Prostate gland (tissue), 2 donors: ENCODE measurements around the gene PCDH1. TPM values are rescaled to one million over a fixed set of nuclear protein-coding genes. Genes with fewer than 3 reads are reported as not detected.

ENCODE experiments used
- DNase-seq: peaks from one replicate; pipeline ENCODE4 v3.0.0-alpha.2; 2019; ENCODE audit warnings: low spot score
- H3K27ac ChIP-seq, 2 donors: fragments of 200-600 bp; sonication (generic); 2 replicates each; pipeline ENCODE4 v1.5.1; 2017 to 2019
- H3K27me3 ChIP-seq: fragments of 200-600 bp; sonication (generic); replicated peaks from 2 replicates; pipeline ENCODE4 v1.5.1; 2019; ENCODE audit not compliant: insufficient read depth
- H3K36me3 ChIP-seq, 2 donors: fragments of 200-600 bp; sonication (generic); 1 replicate in 1 of 2; 2 replicates in 1 of 2; pipeline versions ENCODE4 v1.5.1 to v1.8.1; 2017 to 2019
- H3K4me1 ChIP-seq: fragments of 200-600 bp; sonication (generic); replicated peaks from 2 replicates; pipeline ENCODE4 v1.5.1; 2019
- H3K4me3 ChIP-seq, 2 donors: fragments of 200-600 bp; sonication (generic); 2 replicates each; pipeline ENCODE4 v1.5.1; 2017 to 2019
- H3K9me3 ChIP-seq: fragments of 200-600 bp; sonication (generic); 2 replicates; pipeline ENCODE4 v1.5.1; 2017
- CTCF ChIP-seq, 4 experiments: fragments of 200-600 bp in 2 of 4; fragments of 450-650 bp in 2 of 4; sonication (generic) in 2 of 4; IDR thresholded peaks; 1 replicate in 3 of 4; 2 replicates in 1 of 4; pipeline ENCODE4 v1.5.1; 2016 to 2019; ENCODE audit warnings: antibody characterized with exemption in 4 of 4, mild to moderate bottlenecking in 2 of 4, moderate library complexity in 2 of 4
- POLR2A ChIP-seq: fragments of 450-650 bp; IDR thresholded peaks from one replicate; pipeline ENCODE4 v1.6.1; 2016; ENCODE audit warnings: antibody characterized with exemption, mild to moderate bottlenecking
- POLR2AphosphoS5 ChIP-seq: sonication (generic); formaldehyde crosslinking; IDR thresholded peaks from one replicate; pipeline ENCODE4 v1.6.1; 2017; ENCODE audit warnings: antibody characterized with exemption
- WGBS: methylation state at CpG from one replicate; pipeline ENCODE4 v1.1.5; 2018; 5-methylcytosine and 5-hydroxymethylcytosine counted together
- intact Hi-C: fragments of 100-400 bp; cut with DNase I; formaldehyde crosslinking; loops from one replicate; pipeline ENCODE4 v1.14.2; 2022
- total RNA-seq, 2 donors: library from RNA; depleted of rRNA; stranded (reverse); fragments of >200 nt; gene quantifications; one replicate each; pipeline ENCODE4 v1.1.0, GENCODE V29; 2016

PCDH1 gene
- total RNA-seq, 2 donors from 2014 or later = 49.2 to 81.1 TPM

- 12% methylated on average over 39 of the region's 40 CpGs for WGBS
- Histone ChIP-seq H3K4me1 (peaks cover 4% of the 10 kb centered on the region), H3K36me3 (no peaks in the 10 kb centered on the region), H3K4me3 (peak overlapping the region; percentile 5 to 10), H3K27me3 (peaks cover 5% of the 10 kb centered on the region), H3K27ac (no peak overlapping the region), H3K9me3 (no peaks in the 10 kb centered on the region)
- DNase-seq = no peak
- peak in 2 of 4 experiments; percentile 28 to 39 for TF ChIP-seq CTCF (IDR thresholded peaks at IDR 0.05)
- no peak for TF ChIP-seq POLR2A
- intact Hi-C loops = no loop called here
Measured at GRCh38 chr5:141914199-141914743, 36.1 kb upstream of the PCDH1 start.

- H3K4me3 ChIP-seq = peak overlapping the region; percentile 5 to 10
- peaks cover 5% of the 10 kb centered on the region for H3K27me3 ChIP-seq
- H3K4me1 ChIP-seq = peaks cover 4% of the 10 kb centered on the region
- H3K9me3 ChIP-seq = no peaks in the 10 kb centered on the region
- WGBS = 12% methylated on average over 16 of the region's 16 CpGs
- no peaks in the 10 kb centered on the region for H3K36me3 ChIP-seq
- intact Hi-C loops = no loop called here
- no peak overlapping the region for H3K27ac ChIP-seq
- no peak for DNase-seq
- no peak for TF ChIP-seq POLR2AphosphoS5
- no peak for TF ChIP-seq POLR2A
- TF ChIP-seq CTCF (IDR thresholded peaks at IDR 0.05) = no peak
Measured at GRCh38 chr5:141913560-141914198, 35.5 kb upstream of the PCDH1 start.

- Histone ChIP-seq H3K27ac (no peak overlapping the region), H3K27me3 (peaks cover 5% of the 10 kb centered on the region), H3K9me3 (no peaks in the 10 kb centered on the region), H3K4me1 (peaks cover 4% of the 10 kb centered on the region), H3K36me3 (no peaks in the 10 kb centered on the region), H3K4me3 (no peak overlapping the region)
- 34% methylated on average over 2 of the region's 2 CpGs for WGBS
- no peak for TF ChIP-seq POLR2A
- TF ChIP-seq CTCF (IDR thresholded peaks at IDR 0.05) = no peak
- no peak for TF ChIP-seq POLR2AphosphoS5
- intact Hi-C loops = no loop called here
- no peak for DNase-seq
Measured at GRCh38 chr5:141910271-141910673, 32.1 kb upstream of the PCDH1 start.

GRCh38 chr5:141909212-141909611 lies 31.0 kb upstream of the PCDH1 start:
- WGBS = 82% methylated on average over 4 of the region's 4 CpGs
- TF ChIP-seq POLR2A = no peak
- TF ChIP-seq POLR2AphosphoS5 = no peak
- TF ChIP-seq CTCF (IDR thresholded peaks at IDR 0.05) = no peak
- intact Hi-C loops = no loop called here
- DNase-seq = no peak
- Histone ChIP-seq H3K4me3 (no peak overlapping the region), H3K9me3 (no peaks in the 10 kb centered on the region), H3K27ac (no peak overlapping the region), H3K36me3 (no peaks in the 10 kb centered on the region), H3K27me3 (peaks cover 5% of the 10 kb centered on the region), H3K4me1 (peaks cover 4% of the 10 kb centered on the region)

GRCh38 chr5:141908796-141909195 lies 30.6 kb upstream of the PCDH1 start:
- H3K36me3 ChIP-seq = no peaks in the 10 kb centered on the region
- H3K4me3 ChIP-seq = no peak overlapping the region
- no peak for DNase-seq
- no peak for TF ChIP-seq POLR2AphosphoS5
- no peak for TF ChIP-seq POLR2A
- no peak for TF ChIP-seq CTCF (IDR thresholded peaks at IDR 0.05)
- WGBS = 95% methylated on average over 2 of the region's 2 CpGs
- H3K9me3 ChIP-seq = no peaks in the 10 kb centered on the region
- intact Hi-C loops = no loop called here
- H3K4me1 ChIP-seq = peaks cover 2% of the 10 kb centered on the region
- H3K27me3 ChIP-seq = peaks cover 5% of the 10 kb centered on the region
- H3K27ac ChIP-seq = no peak overlapping the region
